Measurements from ENCODE around the gene AP2A2.

- TF ChIP-seq CTCF (conservative IDR thresholded peaks at IDR 0.05; ENCODE audit: low read length): no peak
- no peak for TF ChIP-seq EZH2phosphoT487 (IDR thresholded peaks at IDR 0.05; ENCODE audit: borderline replicate concordance)
Observed at GRCh38 chr11:962688-963087, 37.0 kb downstream of the AP2A2 start.

Data from Loucy (cell line).